ENCODE data around the gene SLC15A3.
A peak's percentile ranks its signal among the peaks of the same experiment; 100 is the strongest.
"Not testable (repeated sequence)": the region's sequence is repeated elsewhere in the genome, so short reads cannot be mapped to it uniquely, and the experiment has no call there.

Gene SLC15A3

DNA sequence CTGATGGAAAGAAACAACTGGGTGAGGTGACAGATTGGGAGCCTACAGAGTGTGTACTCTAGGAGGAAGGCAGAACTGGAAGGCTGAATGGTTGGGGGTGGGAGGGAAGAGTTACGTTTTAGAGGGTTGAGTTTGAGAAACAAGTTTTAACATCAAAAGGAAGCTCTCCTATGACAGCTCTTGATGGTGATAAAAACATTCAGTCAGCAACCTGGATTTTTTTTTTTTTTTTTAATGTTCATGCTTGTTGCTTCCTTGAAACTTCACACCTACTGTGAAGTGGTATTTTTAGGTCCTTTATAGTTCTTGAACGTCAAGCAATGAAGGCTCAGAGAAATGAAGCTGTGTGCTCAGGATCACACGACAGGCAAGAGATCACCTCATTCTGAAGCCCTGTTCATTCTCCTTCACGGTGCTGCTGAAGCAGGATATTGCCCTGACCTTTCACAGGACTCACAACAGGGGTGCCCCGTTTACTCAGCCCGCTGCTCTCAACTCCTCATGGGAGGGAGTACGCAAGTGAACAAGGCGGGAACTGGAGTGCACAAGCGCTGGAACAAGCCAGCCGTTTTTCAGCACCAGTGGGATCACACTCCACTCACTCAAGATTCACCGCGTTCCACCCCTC, 39.6 kb downstream of the SLC15A3 start:
- peak in 1 of 2 experiments; percentile 29 for DNase-seq

DNA sequence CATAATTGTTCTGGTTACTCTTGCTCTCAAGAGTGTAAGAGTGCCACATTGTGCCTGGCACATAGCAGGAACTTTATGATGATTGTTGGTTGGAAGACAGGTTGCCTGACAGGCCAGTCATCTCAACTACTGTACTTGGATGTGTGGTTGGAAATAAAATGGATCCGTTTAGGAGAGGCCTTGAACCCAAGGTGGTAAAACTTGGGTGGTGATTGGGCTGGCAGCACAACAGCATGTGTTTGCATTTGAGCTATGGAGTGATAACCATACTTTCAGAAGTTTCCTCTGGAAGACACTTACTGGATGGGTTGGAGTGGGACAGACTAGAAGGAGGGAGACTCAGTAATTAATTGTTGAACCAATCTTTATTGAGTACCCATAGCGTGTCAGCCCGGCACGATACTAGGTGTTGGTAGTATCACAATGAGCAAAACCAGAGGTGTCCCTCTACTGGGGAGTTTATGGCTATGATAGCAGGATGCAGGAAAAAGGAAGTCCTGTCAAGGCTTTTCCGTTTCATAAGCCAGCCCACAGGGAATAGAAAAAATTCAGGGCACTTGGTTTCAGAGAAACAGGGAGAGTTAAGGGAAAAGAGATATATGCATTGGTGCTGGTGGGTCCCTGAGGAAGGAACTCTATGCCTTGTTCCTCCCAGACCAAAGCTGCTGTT, 41.1 kb downstream of the SLC15A3 start:
- no peak for DNase-seq

DNA sequence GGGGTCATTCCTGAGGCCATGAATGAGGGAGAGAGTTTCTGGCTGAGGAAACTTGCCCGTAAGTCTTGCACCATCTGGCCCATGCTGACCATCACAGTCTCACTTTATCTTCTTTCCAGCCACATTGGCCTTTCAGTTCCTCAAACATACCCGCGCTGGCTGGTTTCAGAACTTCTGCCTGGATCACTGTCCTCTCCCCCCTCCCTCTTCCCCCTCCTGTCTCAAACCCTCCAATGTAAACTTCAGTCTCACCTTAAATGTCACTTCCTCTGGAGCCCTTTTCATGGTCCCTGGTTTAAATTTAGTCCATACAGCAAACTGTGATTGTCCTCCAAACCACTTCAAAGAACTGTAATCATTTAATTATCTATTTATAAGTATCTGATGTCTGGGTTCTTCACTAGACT, 41.7 kb downstream of the SLC15A3 start:
- DNase-seq = no peak

DNA sequence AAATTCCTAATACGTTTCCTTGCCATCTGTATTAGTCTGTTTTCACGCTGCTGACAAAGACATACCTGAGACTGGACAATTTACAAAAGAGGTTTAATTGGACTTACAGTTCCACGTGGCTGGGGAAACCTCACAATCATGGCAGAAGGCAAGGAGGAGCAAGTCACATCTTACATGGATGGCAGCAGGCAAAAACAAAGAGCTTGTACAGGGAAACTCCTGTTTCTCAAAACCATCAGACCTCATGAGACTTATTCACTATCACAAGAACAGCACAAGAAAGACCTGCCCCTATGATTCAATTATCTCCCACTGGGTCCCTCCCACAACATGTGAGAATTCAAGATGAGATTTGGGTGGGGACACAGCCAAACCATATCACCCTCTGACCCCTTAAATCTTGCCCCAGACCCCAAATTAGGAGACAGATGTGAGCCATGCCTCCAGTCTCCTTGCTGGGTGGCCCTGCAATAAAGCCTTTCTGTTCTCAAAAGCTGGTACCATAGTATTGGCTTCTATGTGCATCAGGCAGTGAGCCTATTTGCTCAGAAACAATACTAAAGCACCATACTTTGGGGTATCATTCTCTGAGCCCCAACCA, 42.2 kb downstream of the SLC15A3 start:
- not testable (repeated sequence) for DNase-seq

DNA sequence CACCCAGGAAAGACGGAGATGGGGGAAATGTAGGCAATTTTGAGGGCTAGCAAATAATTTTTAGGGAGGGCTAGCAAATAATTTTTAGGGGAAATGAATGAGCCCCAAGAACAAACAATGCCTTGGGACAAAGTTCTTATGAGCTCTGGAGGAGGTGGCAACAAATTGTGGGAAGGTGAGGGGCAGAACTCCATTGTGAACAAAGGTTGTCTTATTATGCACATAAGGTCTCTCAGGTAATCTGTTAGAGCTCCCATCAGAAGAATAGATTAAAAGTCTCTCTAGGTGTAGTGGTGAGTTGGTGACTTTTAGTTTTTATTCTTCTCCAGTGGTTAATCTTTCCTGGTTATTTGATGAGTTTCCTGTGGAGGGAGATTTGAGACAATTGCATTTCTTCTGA, 43.2 kb downstream of the SLC15A3 start:
- DNase-seq = no peak

DNA sequence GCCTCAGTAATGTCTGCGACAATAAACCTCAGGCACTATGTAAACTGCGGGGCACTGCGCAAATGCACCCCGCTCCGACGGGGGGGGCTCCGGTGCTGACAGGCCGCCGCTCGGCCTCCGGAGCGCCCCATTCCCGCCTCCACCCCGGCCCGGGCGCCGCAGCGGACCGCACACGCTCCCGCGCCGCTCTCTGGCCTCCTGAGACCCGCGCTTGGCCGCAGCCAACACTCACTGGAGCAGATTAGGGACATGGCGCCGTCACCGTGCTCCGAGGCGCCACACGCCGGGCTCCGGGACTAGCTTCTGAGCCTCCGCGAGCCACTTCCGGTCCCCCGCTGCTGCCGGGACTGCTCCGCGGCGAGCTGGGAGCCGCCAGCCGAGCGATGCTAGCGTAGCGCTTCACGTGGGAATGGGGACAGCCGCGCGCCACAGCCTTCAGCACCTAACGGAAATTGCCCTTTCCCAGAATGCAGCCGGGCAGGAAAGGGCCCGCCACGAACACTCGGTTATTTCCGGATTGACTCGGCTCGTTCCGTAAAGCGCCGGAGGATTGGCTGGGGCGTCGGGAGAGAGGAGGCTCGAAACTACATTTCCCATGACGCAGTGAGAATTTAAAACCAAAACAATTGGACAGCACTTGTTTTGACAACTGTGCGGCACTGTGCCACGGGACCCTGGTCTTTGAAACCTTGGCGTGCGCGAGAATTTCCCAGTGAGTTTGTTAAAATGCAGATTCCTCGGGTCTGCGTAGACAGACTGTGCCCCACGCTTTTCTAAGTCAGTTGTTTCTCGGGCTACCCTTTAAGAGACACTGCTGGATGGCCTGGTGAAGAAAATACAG, 45.6 kb downstream of the SLC15A3 start, which contains the start of gene PRPF19:
Gene PRPF19, minus strand, starts transcription at position 454 of the 841 bp plus-strand sequence. Its CDS starts 203 bp downstream, at position 251.
- DNase-seq = peak in 1 of 2 experiments; percentile 94

DNA sequence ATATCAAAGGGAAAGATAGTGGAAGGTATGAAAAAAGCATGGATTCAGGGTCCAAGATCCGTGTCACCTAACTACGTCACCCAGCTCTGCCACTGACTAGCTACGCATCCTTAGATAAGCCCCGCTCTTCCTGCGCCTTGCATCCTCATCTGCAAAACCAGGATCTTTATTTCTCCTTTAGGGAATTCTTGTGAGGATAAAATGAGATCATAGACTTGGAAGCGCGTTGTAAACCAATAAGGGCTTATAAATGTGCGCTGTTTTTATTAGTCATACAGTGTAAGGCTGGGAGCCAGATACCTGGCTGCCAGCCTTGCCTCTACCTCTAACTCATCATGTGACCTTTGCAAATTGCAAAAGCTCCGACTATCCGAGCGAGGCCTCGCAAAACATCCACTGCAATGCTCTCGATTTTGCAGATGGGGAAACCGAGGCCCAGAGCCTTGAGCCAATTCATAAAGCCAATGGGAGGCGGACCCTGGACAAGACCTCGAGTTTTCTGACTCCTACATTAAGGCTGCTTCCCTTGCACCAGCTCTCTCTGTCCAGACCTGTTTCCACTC, 46.3 kb downstream of the SLC15A3 start:
- no peak for DNase-seq

DNA sequence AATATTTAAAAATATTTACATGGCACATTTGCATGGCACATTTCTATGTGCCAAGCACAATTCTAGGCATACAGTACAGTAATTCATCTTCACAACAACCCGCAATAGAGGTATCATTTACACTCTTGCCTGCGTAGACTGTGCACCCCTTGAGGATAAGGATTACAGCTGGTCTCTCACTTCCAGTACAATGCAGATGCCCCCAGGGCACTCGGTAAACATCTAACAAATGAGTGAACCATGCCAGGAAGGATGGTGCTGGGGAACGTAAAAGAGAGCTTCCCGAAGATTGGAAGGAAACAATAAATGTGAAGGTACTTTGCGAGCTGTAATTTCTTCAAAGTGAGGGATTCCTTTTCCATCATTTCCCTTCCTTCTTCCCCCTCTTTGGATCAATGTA, 46.9 kb downstream of the SLC15A3 start:
- DNase-seq = no peak

DNA sequence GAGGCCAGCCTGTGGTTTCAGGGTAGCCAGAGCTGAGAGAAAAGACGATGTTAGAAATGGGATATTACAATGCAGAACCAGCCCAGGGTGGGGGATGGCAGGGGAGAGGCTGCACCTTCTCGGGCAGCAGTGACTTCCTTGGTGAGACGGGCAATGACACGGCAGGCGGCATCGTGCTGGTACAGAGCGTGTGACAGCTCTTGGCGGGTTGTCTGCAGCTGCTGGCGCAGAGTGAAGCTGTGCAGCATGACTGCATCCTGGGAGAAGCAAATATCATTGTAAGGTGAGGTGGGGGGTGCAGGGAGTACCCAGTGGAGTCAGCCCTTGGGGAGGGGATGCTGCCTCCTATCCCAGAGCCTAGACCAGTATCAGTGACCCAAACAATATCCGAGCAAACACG, 49.4 kb downstream of the SLC15A3 start:
- DNase-seq = no peak

DNA sequence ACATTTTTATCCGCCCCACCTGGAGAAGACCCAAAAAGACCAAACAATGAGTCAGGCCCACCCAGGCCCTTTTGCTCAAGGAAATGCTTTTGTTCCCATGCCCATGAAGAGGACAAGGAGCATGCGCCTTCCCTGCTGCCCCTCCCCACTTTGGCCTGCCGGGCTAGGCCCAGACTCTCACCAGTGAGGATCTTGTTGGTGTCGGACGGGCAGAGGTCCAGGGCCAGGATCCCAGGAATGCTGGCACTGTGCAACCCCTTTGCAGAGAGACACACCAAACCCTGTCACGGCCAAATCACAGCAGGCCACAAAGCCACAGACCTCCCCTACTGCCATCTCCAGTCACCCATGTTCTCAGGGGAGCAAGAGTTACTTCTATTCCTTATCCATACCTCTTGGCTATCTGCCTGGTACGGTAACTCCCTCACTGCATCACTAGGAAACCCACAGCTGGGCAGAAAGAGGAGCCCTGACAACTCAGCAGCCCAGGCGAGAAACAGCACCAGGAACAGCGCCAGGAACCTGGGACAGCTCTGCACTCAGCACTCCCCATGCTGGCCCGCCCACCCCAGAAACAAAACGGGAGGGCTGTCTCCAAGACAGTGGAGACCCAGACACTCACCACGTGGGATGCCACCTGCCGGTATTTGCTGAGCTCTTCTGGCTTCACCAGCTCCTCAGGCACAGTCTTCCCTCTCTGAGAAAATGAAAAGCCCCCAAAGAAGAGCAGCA, 51.1 kb downstream of the SLC15A3 start:
- no peak for DNase-seq

DNA sequence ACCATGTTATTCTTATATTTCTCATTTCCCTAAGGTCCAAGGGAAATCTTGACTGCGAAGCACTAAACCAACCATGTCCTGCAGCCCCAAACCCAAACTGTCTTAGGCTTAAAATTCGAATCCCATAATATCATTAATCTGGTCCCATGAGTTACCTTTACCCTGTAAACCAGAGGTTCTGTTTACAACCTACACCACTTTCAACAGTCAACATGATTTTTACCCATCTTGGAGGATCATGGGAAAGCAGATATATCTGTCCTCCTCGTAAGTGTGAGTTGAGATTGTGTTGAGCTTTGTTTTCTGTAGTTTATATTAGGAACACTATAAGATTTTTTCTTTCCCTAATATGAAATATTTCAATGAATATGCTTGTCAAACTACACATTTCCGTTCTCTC, 52.0 kb downstream of the SLC15A3 start:
- DNase-seq = no peak

DNA sequence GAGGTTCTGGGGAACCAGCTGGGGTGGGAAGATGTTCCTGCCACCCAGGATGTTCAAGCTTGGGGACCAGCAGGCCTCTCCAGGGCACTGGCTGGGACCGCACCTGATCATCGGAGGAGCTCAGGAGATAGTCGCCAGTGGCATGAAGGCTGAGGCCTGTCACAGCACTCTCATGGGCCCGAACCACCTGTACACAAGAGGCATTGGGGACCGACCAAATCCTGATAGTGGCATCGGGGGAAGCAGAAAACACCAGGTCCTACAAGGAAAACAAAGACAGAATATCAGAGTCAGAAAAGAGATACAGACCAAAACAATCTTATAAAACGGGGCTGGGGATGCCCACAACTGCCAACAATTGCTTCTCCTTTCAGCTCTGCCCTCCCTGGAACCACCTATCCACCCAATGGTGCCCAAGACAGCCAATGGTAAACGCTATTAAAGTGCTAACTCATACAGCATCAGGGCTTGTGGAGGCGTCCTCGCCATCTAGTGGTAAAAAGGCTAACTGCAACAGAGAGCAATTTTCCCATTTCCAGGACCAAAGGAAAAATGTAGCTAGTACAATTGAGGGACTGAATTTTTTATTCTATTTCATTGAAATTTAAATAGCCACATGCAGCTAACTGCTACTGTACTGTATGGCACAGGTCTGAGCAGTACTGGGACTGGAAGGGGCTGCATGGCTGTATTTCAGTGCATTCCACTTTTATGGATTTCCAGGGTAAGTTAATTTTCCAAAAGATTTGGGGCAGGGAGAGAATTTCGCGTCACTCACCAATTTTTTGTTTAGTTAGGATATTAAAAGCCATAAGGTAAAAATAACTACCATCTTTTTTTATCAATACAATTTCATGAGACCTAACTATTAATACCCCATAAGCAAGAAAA, 52.7 kb downstream of the SLC15A3 start:
- peak in 1 of 2 experiments; percentile 1 for DNase-seq

DNA sequence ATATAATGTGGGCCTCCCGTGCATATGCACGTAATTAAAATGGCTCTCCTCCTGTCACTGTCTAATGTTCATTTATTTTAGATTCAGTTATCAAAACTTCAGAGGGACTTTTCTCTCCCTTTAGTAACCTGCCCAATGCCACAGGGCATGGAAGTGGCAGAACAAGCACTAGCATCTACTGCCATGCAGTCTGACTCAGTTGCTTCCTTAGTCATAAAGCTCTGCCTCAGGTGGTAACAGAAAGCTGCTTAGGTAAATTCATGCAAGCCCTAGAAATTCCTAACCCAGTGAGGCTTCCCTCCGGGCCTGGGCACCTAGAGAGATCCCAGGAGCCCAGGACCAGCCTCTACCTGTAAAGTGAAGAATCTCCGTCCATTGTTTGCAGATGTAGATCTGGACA, 54.5 kb downstream of the SLC15A3 start:
- no peak for DNase-seq

DNA sequence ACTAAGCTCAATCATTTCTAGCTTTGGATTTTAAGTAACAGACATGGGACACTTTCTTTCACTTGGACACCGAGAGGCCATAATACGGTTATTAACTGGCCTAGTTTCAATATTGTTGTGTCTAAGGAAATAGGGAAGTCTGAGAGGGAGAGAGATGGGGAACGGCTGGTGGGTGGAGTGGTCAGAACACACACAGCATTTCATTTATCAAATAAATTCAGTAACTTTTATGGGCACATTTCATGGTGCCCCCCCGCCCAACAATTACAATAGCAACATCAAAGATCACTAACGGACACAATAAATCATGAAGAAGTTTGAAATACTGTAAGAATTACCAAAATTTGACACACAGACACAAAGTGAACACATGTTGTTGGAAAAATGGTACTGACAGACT, 56.3 kb downstream of the SLC15A3 start:
- no peak for DNase-seq

DNA sequence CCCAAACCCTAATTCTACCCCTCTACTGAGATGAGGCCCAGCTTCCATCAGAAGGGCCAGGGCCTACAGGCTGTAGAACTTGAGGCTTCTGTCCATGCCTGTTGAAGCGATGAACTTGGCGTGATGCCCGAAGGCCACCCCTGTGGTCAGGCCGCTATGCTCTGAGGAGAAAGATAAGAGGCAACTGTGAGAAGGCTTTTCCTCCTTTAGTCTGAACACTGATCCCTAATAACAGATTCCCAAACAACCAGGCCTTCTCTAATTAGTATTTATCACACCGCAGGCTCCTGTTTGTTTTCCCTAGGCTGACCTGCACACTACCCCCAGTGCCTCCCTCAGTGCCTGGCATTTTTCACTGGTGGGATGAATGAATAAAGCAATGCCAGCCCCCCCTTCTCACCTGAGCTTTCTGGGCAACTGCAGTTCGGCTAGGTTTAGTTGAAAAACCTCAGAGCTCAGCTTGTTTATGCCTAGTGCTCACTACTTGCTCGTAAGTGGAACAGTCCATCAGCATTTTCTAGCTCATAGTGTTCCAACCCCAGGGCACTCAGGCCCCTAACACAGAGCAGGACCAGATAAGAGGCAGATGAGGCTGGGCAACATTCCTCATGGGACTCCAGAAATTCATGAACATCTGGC, 60.8 kb downstream of the SLC15A3 start:
- DNase-seq = no peak

DNA sequence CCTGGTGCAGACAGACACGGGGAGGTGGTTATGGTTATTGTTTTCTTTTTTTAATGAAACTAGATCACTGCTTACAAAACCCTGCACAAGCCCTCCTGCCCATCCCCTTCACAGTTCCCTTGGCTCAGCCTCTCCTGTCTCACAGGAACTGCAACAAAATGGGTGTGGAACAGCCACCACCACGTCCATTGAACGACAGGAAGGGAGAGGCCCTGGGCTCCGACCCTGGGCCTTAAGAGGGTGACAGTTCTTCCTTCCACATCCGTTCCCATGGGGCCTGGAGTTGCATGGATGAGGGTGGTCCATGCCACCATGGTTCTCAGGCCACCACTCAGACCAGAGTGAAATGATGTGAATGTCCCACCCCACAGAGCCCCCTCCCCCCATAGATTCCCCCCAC, 61.3 kb downstream of the SLC15A3 start:
- DNase-seq = no peak

DNA sequence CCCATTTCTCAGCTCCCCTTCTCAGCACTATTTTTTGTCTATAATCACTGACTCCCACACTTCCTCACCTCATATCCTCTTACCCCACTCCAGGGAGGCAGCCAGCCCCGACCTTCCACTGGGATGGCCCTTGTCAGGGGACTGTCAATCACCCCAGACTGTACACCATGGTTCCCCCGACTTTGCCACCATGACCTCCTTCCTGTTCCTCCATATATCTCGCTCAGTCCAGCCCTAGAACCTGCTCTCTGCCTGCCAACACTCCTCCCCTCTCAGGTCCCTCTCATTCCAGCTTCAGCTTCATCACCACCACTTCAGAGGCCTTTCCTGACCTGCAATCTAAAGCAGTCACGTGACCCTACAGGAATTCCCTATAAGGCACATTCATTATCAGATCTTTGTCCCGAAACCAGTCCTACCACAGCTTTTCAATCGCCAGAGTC, 62.1 kb downstream of the SLC15A3 start:
- no peak for DNase-seq

DNA sequence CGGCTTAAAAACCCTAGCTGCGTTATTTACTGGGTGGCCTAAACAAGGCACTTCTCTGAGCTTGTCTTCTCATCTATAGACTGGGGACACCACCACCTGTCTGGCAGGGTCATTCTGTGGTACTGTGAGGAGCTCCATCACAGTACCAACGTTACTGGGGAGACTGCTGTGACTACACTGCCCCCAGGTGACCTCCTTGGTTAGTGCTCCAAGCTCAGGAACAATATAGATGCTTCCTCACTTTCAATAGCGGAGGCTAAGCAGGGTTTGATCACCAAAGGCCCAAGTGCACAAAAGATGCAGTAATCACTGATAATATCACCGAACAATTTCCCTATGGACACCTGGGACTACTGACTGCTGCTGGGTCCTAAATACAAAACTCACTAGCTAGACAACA, 64.4 kb downstream of the SLC15A3 start:
- DNase-seq = peak in 1 of 2 experiments; percentile 3
